Erythroblast (primary cell): Measurements from ENCODE around the gene RSAD2.

Source experiments
- DNase-seq, 2 experiments: peaks; one replicate each; lab custom pipeline; 2025; lab: John Stamatoyannopoulos, UW
- GATA1 ChIP-seq: IDR thresholded peaks from 2 replicates; pipeline ENCODE4 v1.6.1; 2011; ENCODE audit warnings: low read depth, mild to moderate bottlenecking, control low read depth, low read length, moderate library complexity
- POLR2A ChIP-seq: IDR thresholded peaks from 2 replicates; pipeline ENCODE4 v1.6.1; 2011; ENCODE audit warnings: mild to moderate bottlenecking, low read length

Gene RSAD2

GRCh38 chr2:6876309-6876708, 1.3 kb upstream of the RSAD2 start:
- TF ChIP-seq POLR2A, result no peak
- TF ChIP-seq GATA1, result no peak
- no peak for DNase-seq

GRCh38 chr2:6878549-6878948, 972 bp downstream of the RSAD2 start:
- TF ChIP-seq GATA1 (no peak), POLR2A (peak; percentile 50)

GRCh38 chr2:6879011-6879410, 1.4 kb downstream of the RSAD2 start:
- no peak for DNase-seq
- TF ChIP-seq POLR2A (no peak), GATA1 (no peak)

More at GRCh38 chr2:6878549-6878948, 972 bp downstream of the RSAD2 start:
- DNase-seq, result peak; percentile 17 to 33

GRCh38 chr2:6880200-6880733, 2.7 kb downstream of the RSAD2 start:
- DNase-seq, result peak; percentile 85 to 95
- TF ChIP-seq GATA1 (no peak), POLR2A (peak; percentile 85)

GRCh38 chr2:6881046-6881445, 3.5 kb downstream of the RSAD2 start:
- TF ChIP-seq GATA1 (no peak), POLR2A (no peak)
- DNase-seq, result peak; percentile 51

GRCh38 chr2:6881516-6881915, 3.9 kb downstream of the RSAD2 start:
- TF ChIP-seq POLR2A (no peak), GATA1 (no peak)
- DNase-seq, result no peak

GRCh38 chr2:6883448-6884122, 6.0 kb downstream of the RSAD2 start:
- TF ChIP-seq GATA1, result no peak
- TF ChIP-seq POLR2A, result no peak

GRCh38 chr2:6885551-6885950, 8.0 kb downstream of the RSAD2 start:
- peak; percentile 73 for DNase-seq
- TF ChIP-seq POLR2A (no peak), GATA1 (no peak)

More at GRCh38 chr2:6883448-6884122, 6.0 kb downstream of the RSAD2 start:
- DNase-seq, result peak in 1 of 2 experiments; percentile 20

GRCh38 chr2:6885968-6886367, 8.4 kb downstream of the RSAD2 start:
- TF ChIP-seq POLR2A (peak; percentile 40), GATA1 (no peak)
- DNase-seq, result peak; percentile 81 to 88

GRCh38 chr2:6887751-6888192, 10.2 kb downstream of the RSAD2 start:
- TF ChIP-seq POLR2A, result peak; percentile 41
- TF ChIP-seq GATA1, result no peak
- DNase-seq, result peak; percentile 79 to 94

- TF ChIP-seq GATA1 (no peak), POLR2A (no peak)
- no peak for DNase-seq
Measured at GRCh38 chr2:6888724-6889123, 11.1 kb downstream of the RSAD2 start.

- peak; percentile 43 for TF ChIP-seq POLR2A
- TF ChIP-seq GATA1, result peak; percentile 92
- peak; percentile 89 to 99 for DNase-seq
Measured at GRCh38 chr2:6893876-6894482, 16.4 kb downstream of the RSAD2 start.

- TF ChIP-seq POLR2A (peak; percentile 20), GATA1 (no peak)
- peak; percentile 69 to 77 for DNase-seq
Measured at GRCh38 chr2:6896930-6897759, 19.6 kb downstream of the RSAD2 start.

- DNase-seq, result peak in 1 of 2 experiments; percentile 40
Measured at GRCh38 chr2:6902581-6902980, 25.0 kb downstream of the RSAD2 start.
